ENCODE data around the gene DACH1.

Gene DACH1

GRCh38 chr13:71632206-71632605 is 234.8 kb downstream of the DACH1 start:
- no peak for DNase-seq (ENCODE audit: low read depth in 2 of 2, low spot score in 1 of 2)

- no peak for DNase-seq (ENCODE audit: low read depth in 2 of 2, low spot score in 1 of 2)
Observed at GRCh38 chr13:71629167-71629566, 237.8 kb downstream of the DACH1 start.

- DNase-seq (ENCODE audit: low read depth in 2 of 2, low spot score in 1 of 2): no peak
Observed at GRCh38 chr13:71626421-71627117, 240.4 kb downstream of the DACH1 start.

- DNase-seq (ENCODE audit: low read depth in 2 of 2, low spot score in 1 of 2): no peak
Observed at GRCh38 chr13:71625694-71626093, 241.3 kb downstream of the DACH1 start.

- no peak for DNase-seq (ENCODE audit: low read depth in 2 of 2, low spot score in 1 of 2)
Observed at GRCh38 chr13:71624653-71625600, 242.1 kb downstream of the DACH1 start.

- no peak for DNase-seq (ENCODE audit: low read depth in 2 of 2, low spot score in 1 of 2)
Observed at GRCh38 chr13:71621174-71622124, 245.6 kb downstream of the DACH1 start.

GRCh38 chr13:71619096-71619495 is 247.9 kb downstream of the DACH1 start:
- no peak for DNase-seq (ENCODE audit: low read depth in 2 of 2, low spot score in 1 of 2)

- no peak for DNase-seq (ENCODE audit: low read depth in 2 of 2, low spot score in 1 of 2)
Observed at GRCh38 chr13:71618159-71618558, 248.8 kb downstream of the DACH1 start.

GRCh38 chr13:71617265-71617664 is 249.7 kb downstream of the DACH1 start:
- no peak for DNase-seq (ENCODE audit: low read depth in 2 of 2, low spot score in 1 of 2)

GRCh38 chr13:71613066-71613745 is 253.8 kb downstream of the DACH1 start:
- no peak for DNase-seq (ENCODE audit: low read depth in 2 of 2, low spot score in 1 of 2)

- DNase-seq (ENCODE audit: low read depth in 2 of 2, low spot score in 1 of 2): no peak
Observed at GRCh38 chr13:71611292-71611691, 255.7 kb downstream of the DACH1 start.

- DNase-seq (ENCODE audit: low read depth in 2 of 2, low spot score in 1 of 2): no peak
Observed at GRCh38 chr13:71610876-71611275, 256.1 kb downstream of the DACH1 start.

- no peak for DNase-seq (ENCODE audit: low read depth in 2 of 2, low spot score in 1 of 2)
Observed at GRCh38 chr13:71609271-71609670, 257.7 kb downstream of the DACH1 start.

- no peak for DNase-seq (ENCODE audit: low read depth in 2 of 2, low spot score in 1 of 2)
Observed at GRCh38 chr13:71607575-71607974, 259.4 kb downstream of the DACH1 start.

- no peak for DNase-seq (ENCODE audit: low read depth in 2 of 2, low spot score in 1 of 2)
Observed at GRCh38 chr13:71606818-71607217, 260.2 kb downstream of the DACH1 start.

GRCh38 chr13:71605744-71606143 is 261.3 kb downstream of the DACH1 start:
- no peak for DNase-seq (ENCODE audit: low read depth in 2 of 2, low spot score in 1 of 2)

- no peak for DNase-seq (ENCODE audit: low read depth in 2 of 2, low spot score in 1 of 2)
Observed at GRCh38 chr13:71603255-71603654, 263.7 kb downstream of the DACH1 start.

GRCh38 chr13:71602344-71602743 is 264.7 kb downstream of the DACH1 start:
- no peak for DNase-seq (ENCODE audit: low read depth in 2 of 2, low spot score in 1 of 2)

- DNase-seq (ENCODE audit: low read depth in 2 of 2, low spot score in 1 of 2): no peak
Observed at GRCh38 chr13:71597150-71597549, 269.9 kb downstream of the DACH1 start.

GRCh38 chr13:71596116-71596515 is 270.9 kb downstream of the DACH1 start:
- DNase-seq (ENCODE audit: low read depth in 2 of 2, low spot score in 1 of 2): no peak

GRCh38 chr13:71593566-71593965 is 273.4 kb downstream of the DACH1 start:
- no peak for DNase-seq (ENCODE audit: low read depth in 2 of 2, low spot score in 1 of 2)

Measured in stimulated activated CD8-positive, alpha-beta memory T cell treated with anti-CD3 and anti-CD28 coated beads, Interleukin-4, amount 100 ng/mL, for 1 hour (primary cell).